Loucy (cell line): Measurements from ENCODE around the gene IGFBP5.

Experiments used
- H2AFZ ChIP-seq: fragments of 200-600 bp; sonication (generic); 2 replicates; pipeline ENCODE4 v1.6.0; 2016; ENCODE audit warnings: antibody characterized with exemption, mild to moderate bottlenecking, low read length, moderate library complexity
- H3F3A ChIP-seq: fragments of 200-600 bp; 2 replicates; pipeline ENCODE4 v1.6.0; 2016; ENCODE audit warnings: antibody characterized with exemption, low read depth, mild to moderate bottlenecking
- H3K27me3 ChIP-seq: fragments of 200-600 bp; sonication (generic); 2 replicates; pipeline ENCODE4 v1.6.1; 2014; ENCODE audit warnings: low read length, mild to moderate bottlenecking; ENCODE audit not compliant: insufficient read depth, poor library complexity, severe bottlenecking
- H3K36me3 ChIP-seq: fragments of 200-600 bp; sonication (generic); 2 replicates; pipeline ENCODE4 v1.6.1; 2016; ENCODE audit warnings: low read length; ENCODE audit not compliant: insufficient read depth
- H3K4me1 ChIP-seq: fragments of 200-600 bp; sonication (generic); 2 replicates; pipeline ENCODE4 v1.5.1; 2014; ENCODE audit warnings: low read length, mild to moderate bottlenecking; ENCODE audit not compliant: insufficient read depth, poor library complexity, severe bottlenecking
- H3K4me2 ChIP-seq: fragments of 200-600 bp; sonication (generic); 2 replicates; pipeline ENCODE4 v1.6.0; 2014; ENCODE audit warnings: antibody characterized with exemption, low read length, low read depth, mild to moderate bottlenecking; ENCODE audit not compliant: poor library complexity, severe bottlenecking
- H3K4me3 ChIP-seq: fragments of 200-600 bp; sonication (generic); 2 replicates; pipeline ENCODE4 v1.5.1; 2014; ENCODE audit warnings: low read length, mild to moderate bottlenecking, mixed read lengths; ENCODE audit not compliant: poor library complexity, severe bottlenecking
- H3K79me2 ChIP-seq: fragments of 200-600 bp; sonication (generic); 2 replicates; pipeline ENCODE4 v1.6.1; 2014; ENCODE audit warnings: low read length; ENCODE audit not compliant: insufficient read depth
- H3K9ac ChIP-seq: fragments of 200-600 bp; sonication (generic); 2 replicates; pipeline ENCODE4 v1.6.0; 2014; ENCODE audit warnings: mild to moderate bottlenecking, low read depth, low read length, moderate library complexity; ENCODE audit not compliant: poor library complexity, severe bottlenecking
- H3K9me2 ChIP-seq: fragments of 200-600 bp; sonication (generic); replicated peaks from 2 replicates; pipeline ENCODE4 v1.6.1; 2016; ENCODE audit warnings: low read depth, low read length, mixed read lengths
- H3K9me3 ChIP-seq: fragments of 200-600 bp; sonication (generic); 2 replicates; pipeline ENCODE4 v1.6.1; 2014; ENCODE audit warnings: mild to moderate bottlenecking, antibody characterized with exemption, low read length, low read depth; ENCODE audit not compliant: insufficient read depth
- H4K20me1 ChIP-seq: fragments of 200-600 bp; sonication (generic); 2 replicates; pipeline ENCODE4 v1.6.0; 2014; ENCODE audit warnings: antibody characterized with exemption, low read length, mild to moderate bottlenecking; ENCODE audit not compliant: insufficient read depth, poor library complexity, severe bottlenecking
- CTCF ChIP-seq: fragments of 200-600 bp; sonication (generic); conservative IDR thresholded peaks from 2 replicates; pipeline ENCODE4 v1.5.1; 2014; ENCODE audit warnings: mild to moderate bottlenecking, antibody characterized with exemption, low read length
- EZH2phosphoT487 ChIP-seq: fragments of 200-600 bp; IDR thresholded peaks from 2 replicates; pipeline ENCODE4 v1.6.1; 2018; ENCODE audit warnings: antibody characterized with exemption, mild to moderate bottlenecking, moderate library complexity, borderline replicate concordance

Gene IGFBP5

GRCh38 chr2:216659276-216659675, 36.1 kb downstream of the IGFBP5 start:
- no peaks in the 10 kb centered on the region for H3K9me3 ChIP-seq

GRCh38 chr2:216658757-216659156, 36.6 kb downstream of the IGFBP5 start:
- TF ChIP-seq CTCF: no peak
- no peak for TF ChIP-seq EZH2phosphoT487
- H3K4me3 ChIP-seq: no peak overlapping the region
- H4K20me1 ChIP-seq: peaks cover 70% of the 10 kb centered on the region
- peaks cover 92% of the 10 kb centered on the region; the same call in 1 of the 2 replicates for H3K36me3 ChIP-seq
- H3K27me3 ChIP-seq: no peaks in the 10 kb centered on the region
- peaks cover 65% of the 10 kb centered on the region for H3K79me2 ChIP-seq
- H3K4me1 ChIP-seq: peaks cover 6% of the 10 kb centered on the region
- no peak overlapping the region for H2AFZ ChIP-seq
- no peak overlapping the region for H3K9ac ChIP-seq
- no peak overlapping the region for H3K4me2 ChIP-seq
- H3K9me3 ChIP-seq: no peaks in the 10 kb centered on the region
- H3F3A ChIP-seq: no peaks in the 10 kb centered on the region
- no peaks in the 10 kb centered on the region for H3K9me2 ChIP-seq

More at GRCh38 chr2:216659276-216659675, 36.1 kb downstream of the IGFBP5 start:
- peaks cover 93% of the 10 kb centered on the region; the same call in 1 of the 2 replicates for H3K36me3 ChIP-seq
- no peak overlapping the region for H3K9ac ChIP-seq
- no peaks in the 10 kb centered on the region for H3K27me3 ChIP-seq
- H3K79me2 ChIP-seq: peaks cover 60% of the 10 kb centered on the region
- peaks cover 66% of the 10 kb centered on the region for H4K20me1 ChIP-seq
- H3K4me2 ChIP-seq: no peak overlapping the region
- H2AFZ ChIP-seq: no peak overlapping the region
- H3K4me1 ChIP-seq: peaks cover 2% of the 10 kb centered on the region
- TF ChIP-seq EZH2phosphoT487 (no peak), CTCF (no peak)
- H3K4me3 ChIP-seq: no peak overlapping the region
- no peaks in the 10 kb centered on the region for H3K9me2 ChIP-seq
- no peaks in the 10 kb centered on the region for H3F3A ChIP-seq

DNA sequence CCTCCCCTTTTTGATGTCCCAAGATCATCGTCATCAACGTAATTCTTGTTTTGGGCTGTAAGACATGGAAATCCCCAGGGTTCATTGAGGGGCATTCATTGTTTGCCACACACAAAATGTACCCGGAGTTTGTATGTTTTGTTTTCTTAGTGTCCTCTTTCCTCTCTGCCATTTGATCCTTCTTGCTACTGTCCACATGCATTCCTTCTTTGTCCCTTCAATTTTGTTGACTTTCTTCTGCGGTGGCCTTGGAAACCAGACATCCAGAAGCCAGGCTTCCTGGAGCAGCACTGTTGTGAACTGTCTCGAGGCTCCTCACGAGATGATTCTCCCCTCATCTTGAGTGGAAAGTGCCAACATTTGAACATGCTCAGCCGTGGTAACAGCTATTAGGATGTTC, 37.4 kb downstream of the IGFBP5 start:
- H3K27me3 ChIP-seq: no peaks in the 10 kb centered on the region
- no peaks in the 10 kb centered on the region for H3K9me2 ChIP-seq
- TF ChIP-seq EZH2phosphoT487: no peak
- TF ChIP-seq CTCF: no peak

More for the DNA sequence above, 37.4 kb downstream of the IGFBP5 start:
- Histone ChIP-seq H3K79me2 (peaks cover 73% of the 10 kb centered on the region), H3K4me1 (peaks cover 13% of the 10 kb centered on the region), H4K20me1 (peaks cover 78% of the 10 kb centered on the region), H2AFZ (no peak overlapping the region), H3K9ac (no peak overlapping the region), H3K36me3 (peaks cover 90% of the 10 kb centered on the region; the same call in 1 of the 2 replicates), H3K4me2 (no peak overlapping the region), H3F3A (no peaks in the 10 kb centered on the region), H3K4me3 (no peak overlapping the region), H3K9me3 (no peaks in the 10 kb centered on the region)
